NCI-H2107 (cell line): Measurements from ENCODE around the gene SULT1A2.
"Not testable (repeated sequence)": the region's sequence is repeated elsewhere in the genome, so short reads cannot be mapped to it uniquely, and the experiment has no call there.

Experiments used
- DNase-seq: peaks from one replicate; lab custom pipeline; 2025; lab: John Stamatoyannopoulos, UW

Gene SULT1A2

DNA sequence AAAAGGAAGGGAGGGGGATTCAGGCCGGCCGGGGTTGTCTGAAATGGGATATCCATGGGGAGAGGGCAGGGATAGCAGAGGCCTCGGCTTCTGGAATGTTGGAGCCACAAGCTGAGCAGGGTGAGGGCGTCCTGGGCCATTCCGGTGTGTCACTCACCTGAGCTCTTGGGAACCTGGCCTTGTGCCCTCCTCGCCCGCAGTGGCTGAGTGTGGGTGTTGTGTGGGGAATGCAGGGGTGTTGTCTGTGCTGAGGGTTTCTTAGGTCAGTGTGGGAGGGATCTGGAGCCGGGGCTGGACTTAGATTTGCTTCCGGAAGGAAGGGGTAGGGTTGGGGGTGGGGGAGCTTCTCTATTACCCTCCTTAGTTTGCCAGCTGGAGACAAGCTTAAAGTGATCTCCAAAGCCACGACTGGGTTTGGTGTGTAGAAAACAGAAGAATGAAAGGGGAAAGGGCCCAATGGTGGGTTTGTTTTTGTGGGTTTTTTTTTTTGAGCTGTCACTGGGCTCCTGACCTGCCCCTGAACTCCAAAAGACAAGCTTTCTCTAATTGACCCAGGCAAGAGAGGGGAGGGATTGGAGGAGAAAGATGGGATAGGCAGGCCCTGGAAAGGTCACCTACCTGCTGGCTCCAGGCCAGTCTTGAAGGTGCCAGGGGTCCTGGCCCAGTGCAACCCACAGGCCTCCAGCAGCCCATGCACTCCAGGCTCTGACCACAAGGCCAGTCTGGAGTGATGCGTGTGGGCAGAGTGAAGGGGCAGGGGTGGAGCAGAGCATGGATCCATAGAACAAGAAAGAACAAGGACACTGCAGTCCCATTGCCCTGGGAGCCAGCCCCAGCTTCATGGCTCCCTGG, at the start of gene SULT1A2:
SULT1A2 (minus strand) TSS at position 211 of the 852 bp plus-strand sequence. CDS start 1,120 bp downstream, outside the sequence.
- no peak for DNase-seq

DNA sequence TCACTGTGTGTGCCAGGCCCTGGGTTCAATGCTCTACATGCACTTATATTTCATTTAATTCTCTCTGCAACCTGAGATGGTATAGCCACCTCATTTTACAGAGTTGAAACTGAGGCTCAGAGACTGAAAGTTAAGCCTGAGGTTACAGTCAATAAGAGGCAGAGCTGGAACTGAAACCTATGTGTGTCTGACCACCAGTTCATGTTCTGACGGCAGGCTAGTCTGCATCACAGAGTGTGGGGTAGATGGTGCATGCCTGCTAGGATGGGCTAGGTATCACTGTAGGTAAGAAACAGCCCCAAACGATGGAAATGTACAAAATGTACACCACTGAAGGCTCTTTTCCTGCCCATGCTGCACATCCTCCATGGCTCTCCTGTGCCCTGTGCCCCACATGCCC, 43.1 kb upstream of the SULT1A2 start:
- not testable (repeated sequence) for DNase-seq

- not testable (repeated sequence) for DNase-seq
Observed at GRCh38 chr16:28638359-28638758, 41.5 kb upstream of the SULT1A2 start.

DNA sequence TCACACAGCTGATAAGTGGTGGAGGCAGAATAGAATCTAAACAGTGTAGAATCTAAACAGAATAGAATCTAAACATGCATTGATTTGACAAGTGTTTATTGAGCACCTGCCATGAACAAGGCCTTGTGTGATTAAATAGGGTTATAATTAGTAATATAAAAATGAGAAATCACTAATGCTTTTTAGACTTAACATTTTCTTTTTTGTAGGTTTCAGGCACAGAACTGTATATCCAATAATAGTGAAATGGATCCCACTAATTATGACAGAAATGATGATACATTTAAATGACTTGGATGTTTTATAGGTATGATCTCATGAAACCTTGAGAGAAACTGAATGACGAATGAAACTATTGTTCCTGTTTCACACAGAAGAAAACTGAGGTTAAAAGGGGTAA, 40.9 kb upstream of the SULT1A2 start, which contains the start of gene NPIPB8:
NPIPB8 (plus strand) TSS at position 301 of the 400 bp plus-strand sequence. CDS start 296 bp downstream, outside the sequence.
- DNase-seq, result not testable (repeated sequence)

DNA sequence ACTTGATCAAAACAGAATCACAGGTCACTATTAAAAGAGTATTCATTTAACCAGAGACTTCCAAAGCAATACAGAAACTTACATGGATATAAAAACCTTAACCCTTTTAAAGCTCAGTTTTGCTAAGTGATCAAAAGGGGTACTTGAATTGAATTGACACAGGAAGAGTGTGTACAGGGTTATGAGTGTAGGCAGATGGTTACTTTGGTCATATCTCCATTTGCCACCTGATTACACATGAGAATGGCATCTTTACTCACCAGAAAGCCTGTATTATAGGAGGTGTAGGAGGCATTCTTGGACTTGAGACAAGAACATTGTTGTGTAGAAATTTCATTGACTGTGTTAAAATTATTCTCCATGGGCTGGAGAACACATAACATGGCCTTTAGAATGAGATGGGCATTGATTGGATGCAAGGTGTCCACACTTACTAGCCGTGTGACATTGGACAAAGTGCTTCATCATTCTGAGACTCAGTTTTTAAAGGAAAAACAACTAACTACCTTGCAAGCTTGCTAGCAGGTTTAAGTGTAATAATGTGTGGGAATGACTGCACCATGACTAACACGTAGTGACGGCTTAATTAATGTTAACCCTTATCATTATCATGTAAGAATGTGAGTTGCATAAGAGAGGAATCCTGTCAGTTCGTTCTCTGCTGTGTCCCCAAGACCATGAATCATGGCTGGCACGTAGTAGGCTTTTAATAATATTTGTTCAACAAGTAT, 39.4 kb upstream of the SULT1A2 start:
- DNase-seq, result not testable (repeated sequence)

DNA sequence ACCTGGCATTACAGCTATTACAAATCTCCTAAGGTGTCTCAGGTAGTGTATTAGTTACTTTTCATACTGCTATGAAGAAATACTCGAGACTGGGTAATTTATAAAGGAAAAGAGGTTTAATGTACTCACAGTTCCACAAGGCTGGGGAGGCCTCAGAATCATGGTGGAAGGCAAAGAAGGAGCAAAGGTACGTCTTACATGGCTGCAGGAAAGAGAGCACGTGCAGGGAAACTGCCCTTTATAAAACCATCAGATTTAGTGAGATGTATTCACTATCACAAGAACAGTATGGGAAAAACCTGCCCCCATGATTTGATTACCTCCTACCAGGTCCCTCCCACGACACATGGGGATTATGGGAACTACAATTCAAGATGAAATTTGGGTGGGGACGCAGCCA, 34.1 kb upstream of the SULT1A2 start:
- not testable (repeated sequence) for DNase-seq

DNA sequence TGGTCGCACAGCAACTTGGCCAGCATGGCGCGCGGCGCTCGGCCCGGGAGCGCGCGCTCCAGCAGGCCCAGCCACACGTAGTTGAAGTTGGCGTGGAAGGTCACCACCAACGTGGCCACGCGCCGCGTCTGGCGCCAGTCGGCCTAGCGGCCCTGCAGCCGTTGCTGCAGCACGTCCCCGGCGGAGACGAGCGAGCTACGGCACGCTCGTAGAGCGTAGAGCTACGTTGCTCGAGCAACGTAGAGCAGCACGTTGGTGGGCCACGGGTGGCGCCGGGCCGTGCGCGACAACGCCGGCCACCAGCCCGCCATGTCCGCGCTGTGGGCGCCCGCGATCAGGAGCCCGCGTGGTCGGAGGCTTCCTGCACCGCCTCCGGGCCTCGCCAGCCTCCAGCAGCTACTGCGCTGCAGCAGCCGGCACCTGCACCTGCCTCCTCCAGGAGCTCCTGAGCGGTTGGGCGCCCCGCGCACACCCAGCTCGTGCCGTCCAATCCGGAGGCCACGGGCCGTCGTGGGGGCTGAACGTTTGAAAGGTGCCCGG, 26.4 kb upstream of the SULT1A2 start:
- DNase-seq, result peak; percentile 65

- DNase-seq, result not testable (repeated sequence)
Observed at GRCh38 chr16:28622532-28623171, 25.8 kb upstream of the SULT1A2 start.

GRCh38 chr16:28621481-28622155, 24.8 kb upstream of the SULT1A2 start:
- DNase-seq, result no peak

DNA sequence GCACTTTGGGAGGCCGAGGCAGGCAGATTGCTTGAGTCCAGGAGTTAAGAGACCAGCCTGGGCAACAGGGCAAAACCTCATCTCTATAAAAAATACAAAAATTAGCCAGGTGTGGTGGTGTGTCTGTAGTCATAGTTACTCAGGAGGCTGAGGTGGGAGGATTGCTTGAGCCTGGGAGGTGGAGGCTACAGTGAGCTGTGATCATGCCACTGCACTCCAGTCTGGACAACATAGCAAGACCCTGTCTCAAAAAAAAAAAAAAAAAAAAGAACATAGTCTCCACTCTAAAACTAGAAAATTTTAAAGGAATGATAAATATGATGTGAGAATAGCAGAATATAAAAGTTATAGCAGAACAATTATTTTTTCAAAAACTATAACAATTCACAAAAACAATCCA, 23.5 kb upstream of the SULT1A2 start:
- DNase-seq, result not testable (repeated sequence)

DNA sequence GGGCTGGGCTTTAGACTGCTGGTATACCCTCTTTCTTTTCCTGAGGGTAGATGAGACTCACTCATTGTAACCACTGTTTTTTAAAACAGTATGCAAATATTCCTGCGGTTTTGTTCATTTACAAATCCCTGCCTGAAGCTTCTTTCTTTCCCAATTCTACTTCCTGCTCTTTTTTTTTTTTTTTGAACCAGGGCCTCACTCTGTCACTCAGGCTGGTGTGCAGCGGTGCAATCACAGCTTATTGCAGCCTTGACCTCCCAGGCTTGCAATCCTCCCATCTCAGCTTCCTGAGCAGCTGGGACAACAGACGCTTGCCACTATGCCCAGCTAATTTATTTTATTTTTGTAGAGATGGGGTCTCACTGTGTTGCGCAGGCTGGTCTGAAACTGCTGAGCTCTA, 21.0 kb upstream of the SULT1A2 start:
- DNase-seq, result no peak

DNA sequence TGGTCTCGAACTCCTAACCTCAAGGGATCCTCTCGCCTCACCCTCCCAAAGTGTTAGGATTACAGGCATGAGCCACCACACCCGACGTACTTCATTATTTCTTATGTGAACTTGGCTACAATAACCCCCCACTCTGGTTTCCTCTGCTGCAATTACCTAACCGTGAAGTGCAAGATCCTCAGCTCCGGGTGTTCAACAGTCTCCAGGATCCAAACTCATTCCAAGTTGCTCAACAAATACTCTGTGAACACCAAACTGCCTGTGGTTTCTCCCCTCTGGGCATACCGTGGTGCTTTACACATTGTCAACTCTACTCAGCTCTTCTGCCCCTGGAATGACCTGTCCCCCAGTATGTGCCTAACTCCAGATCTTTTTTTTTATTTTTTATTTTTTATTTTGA, 19.8 kb upstream of the SULT1A2 start:
- no peak for DNase-seq

GRCh38 chr16:28616224-28616577, 19.4 kb upstream of the SULT1A2 start:
- not testable (repeated sequence) for DNase-seq

DNA sequence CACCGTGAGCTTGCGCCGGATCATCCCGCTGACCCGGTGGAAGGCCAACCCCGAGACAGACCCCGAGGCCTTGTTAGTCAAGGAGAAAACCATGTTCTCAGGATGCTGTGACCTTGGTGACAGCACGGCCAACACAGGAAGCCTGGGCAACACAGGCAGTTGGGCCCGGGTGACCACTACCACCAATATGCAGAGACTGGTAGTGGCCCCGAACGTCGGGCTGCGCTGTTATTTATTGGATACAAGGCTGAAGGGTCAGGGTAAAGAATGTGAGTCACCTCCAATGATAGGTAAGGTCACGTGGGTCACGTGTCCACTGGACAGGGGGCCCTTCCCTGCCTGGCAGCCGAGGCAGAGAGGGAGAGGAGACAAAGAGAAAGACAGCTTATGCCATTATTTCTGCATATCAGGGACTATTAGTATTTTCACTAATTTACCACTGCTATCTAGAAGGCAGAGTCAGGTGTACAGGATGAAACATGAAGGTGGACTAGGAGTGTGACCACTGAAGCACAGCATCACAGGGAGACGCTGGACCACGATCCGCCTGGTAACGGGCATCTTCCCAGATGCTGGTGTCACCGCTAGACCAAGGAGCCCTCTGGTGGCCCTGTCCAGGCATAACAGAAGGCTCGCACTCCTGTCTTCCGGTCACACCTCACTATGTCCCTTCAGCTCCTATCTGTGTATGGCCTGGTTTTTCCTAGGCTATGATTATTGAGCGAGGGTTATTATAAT, 18.8 kb upstream of the SULT1A2 start:
- DNase-seq, result not testable (repeated sequence)

GRCh38 chr16:28614561-28614960, 17.7 kb upstream of the SULT1A2 start:
- not testable (repeated sequence) for DNase-seq

DNA sequence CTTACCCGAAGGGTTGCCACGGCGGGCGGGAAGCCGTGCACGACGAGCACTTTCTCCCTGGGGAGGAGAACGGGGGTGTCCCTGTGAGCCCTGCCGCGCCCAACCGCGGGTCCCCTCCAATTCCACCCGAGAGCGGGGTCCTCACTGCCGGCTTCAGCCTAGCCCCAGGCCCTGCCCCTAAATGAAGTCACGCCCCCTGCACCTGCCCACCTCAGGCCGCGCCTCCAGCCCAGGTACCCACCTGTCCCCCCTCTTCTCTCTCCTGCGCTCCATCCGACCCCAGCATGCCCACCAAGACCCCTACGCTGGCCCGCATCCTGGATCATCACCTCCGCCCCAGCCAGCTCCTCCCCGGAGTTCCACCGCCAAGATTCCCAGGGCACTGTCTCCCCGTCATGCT, 17.1 kb upstream of the SULT1A2 start:
- DNase-seq, result not testable (repeated sequence)

DNA sequence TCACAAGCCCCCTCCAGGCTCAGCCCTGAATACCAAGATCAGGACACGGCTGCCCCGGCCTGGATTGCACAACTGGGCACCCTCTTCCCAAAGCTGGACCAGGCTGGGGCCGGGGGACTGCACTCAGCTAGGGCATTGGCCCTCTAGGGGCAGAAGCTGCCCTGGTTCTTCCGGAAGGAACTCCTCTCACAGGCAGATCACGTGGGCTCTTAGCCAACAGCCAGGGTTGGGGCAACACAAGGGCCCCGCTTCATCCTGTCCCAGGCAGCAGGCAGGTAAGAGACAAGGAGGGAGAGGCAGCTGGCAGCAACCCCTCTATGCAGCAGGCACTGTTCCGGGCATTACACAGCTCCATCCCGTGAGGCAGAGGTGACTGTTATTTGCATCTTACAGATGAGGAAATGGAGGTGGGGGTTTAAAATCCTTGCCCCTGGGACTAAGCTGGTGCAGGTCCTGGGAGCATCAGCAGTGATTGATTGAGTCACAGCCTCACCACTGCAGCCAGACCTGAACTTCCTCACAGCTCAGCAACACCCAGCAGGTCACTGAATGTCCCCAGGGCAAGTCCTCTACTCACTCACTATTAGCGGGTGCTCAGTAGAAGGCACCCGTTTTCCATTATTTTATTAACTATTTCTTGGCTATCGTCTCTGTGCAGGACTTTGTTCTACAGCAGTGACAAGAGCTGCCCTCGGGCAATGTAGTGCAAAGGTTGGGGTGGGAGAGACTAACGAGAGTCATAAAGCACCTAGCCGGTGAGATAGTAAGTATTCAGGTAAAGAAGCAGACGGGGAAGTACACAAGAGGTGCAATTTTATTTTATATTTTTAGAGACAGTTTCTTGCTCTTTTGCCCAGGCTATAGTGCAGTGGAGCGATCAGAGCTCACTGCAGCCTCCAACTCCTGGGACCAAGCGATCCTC, 15.8 kb upstream of the SULT1A2 start:
- not testable (repeated sequence) for DNase-seq

GRCh38 chr16:28610595-28611191, 13.8 kb upstream of the SULT1A2 start:
- no peak for DNase-seq
